ENCODE measurements around the gene FAM193A. TPM values are rescaled to one million over a fixed set of nuclear protein-coding genes. Genes with fewer than 3 reads are reported as not detected.
"Not testable (repeated sequence)": the region's sequence is repeated elsewhere in the genome, so short reads cannot be mapped to it uniquely, and the experiment has no call there.

FAM193A gene
- total and polyA plus RNA-seq, 2 donors (not counting 1 experiment from before 2014, with no cell fraction given), result 16.0 to 62.7 TPM

DNA sequence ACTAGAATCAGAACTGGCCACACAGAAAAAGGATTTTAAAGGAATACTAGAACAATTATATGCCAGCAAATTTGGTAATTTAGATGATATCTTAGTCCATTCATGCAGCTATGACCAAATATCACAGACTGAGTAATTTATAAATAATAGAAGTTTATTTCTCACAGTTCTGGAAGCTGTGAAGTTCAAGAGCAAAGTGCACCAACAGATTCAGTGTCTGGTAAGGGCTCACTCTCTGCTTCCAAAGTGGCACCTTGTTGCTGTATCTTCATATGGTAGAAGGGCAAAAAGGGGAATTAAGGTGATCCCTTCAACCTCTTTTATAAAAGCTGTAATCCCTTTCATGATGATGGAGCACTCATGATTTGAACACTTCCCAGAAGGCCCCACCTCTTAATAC is 199.4 kb downstream of the FAM193A start:
- H3K4me3 ChIP-seq (ENCODE audit: control extremely low read depth in 1 of 5, extremely low read depth in 1 of 5, insufficient read depth in 1 of 5, low read depth in 2 of 5, low read length in 4 of 5), result no peak overlapping the region
- peaks cover 1 to 28% of the 10 kb centered on the region in 2 experiments for H3K36me3 ChIP-seq (replicated peaks in 1 of 2; ENCODE audit: control extremely low read depth in 1 of 2, control insufficient read depth in 1 of 2, extremely low read depth in 1 of 2, insufficient read depth in 2 of 2, low read length in 1 of 2)
- intact Hi-C loops (cut with micrococcal nuclease), result no loop called here
- peaks cover 8% of the 10 kb centered on the region for H3K4me1 Mint-ChIP-seq
- DNase-seq, result no peak
- TF ChIP-seq, protein P1, sequence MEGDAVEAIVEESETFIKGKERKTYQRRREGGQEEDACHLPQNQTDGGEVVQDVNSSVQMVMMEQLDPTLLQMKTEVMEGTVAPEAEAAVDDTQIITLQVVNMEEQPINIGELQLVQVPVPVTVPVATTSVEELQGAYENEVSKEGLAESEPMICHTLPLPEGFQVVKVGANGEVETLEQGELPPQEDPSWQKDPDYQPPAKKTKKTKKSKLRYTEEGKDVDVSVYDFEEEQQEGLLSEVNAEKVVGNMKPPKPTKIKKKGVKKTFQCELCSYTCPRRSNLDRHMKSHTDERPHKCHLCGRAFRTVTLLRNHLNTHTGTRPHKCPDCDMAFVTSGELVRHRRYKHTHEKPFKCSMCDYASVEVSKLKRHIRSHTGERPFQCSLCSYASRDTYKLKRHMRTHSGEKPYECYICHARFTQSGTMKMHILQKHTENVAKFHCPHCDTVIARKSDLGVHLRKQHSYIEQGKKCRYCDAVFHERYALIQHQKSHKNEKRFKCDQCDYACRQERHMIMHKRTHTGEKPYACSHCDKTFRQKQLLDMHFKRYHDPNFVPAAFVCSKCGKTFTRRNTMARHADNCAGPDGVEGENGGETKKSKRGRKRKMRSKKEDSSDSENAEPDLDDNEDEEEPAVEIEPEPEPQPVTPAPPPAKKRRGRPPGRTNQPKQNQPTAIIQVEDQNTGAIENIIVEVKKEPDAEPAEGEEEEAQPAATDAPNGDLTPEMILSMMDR (IDR thresholded peaks at IDR 0.05), result no peak
- no peak for TF ChIP-seq EZH2 (IDR thresholded peaks at IDR 0.05; ENCODE audit: borderline replicate concordance, insufficient read depth, low read depth, low read length, poor library complexity, severe bottlenecking)
- H3K27me3 ChIP-seq (replicated peaks in 1 of 4; ENCODE audit: control extremely low read depth in 1 of 4, control insufficient read depth in 3 of 4, insufficient read depth in 4 of 4, low read length in 3 of 4), result no peaks in the 10 kb centered on the region
- peaks cover 5 to 6% of the 10 kb centered on the region in 2 donors for H3K4me1 ChIP-seq (ENCODE audit: control insufficient read depth in 2 of 2, insufficient read depth in 2 of 2, low read length in 2 of 2)
- H3K27ac ChIP-seq (ENCODE audit: low read length in 2 of 2), result no peak overlapping the region
- CTCF ChIA-PET, result no interaction called here
- H2AFZ ChIP-seq (ENCODE audit: insufficient read depth, low read depth, low read length, poor library complexity, severe bottlenecking), result no peak overlapping the region
- no peak overlapping the region for H3K4me3 Mint-ChIP-seq
- no peaks in the 10 kb centered on the region for H4K20me1 ChIP-seq (ENCODE audit: control insufficient read depth, insufficient read depth, low read length, poor library complexity, severe bottlenecking)
- H3K4me2 ChIP-seq (replicated peaks; ENCODE audit: low read depth, low read length, poor library complexity, severe bottlenecking), result no peak overlapping the region
- POLR2A ChIA-PET, result no interaction called here
- peaks cover 2% of the 10 kb centered on the region for H3K9me3 Mint-ChIP-seq (ENCODE audit: insufficient read depth)
- no peak overlapping the region for H3K27ac Mint-ChIP-seq
- no peaks in the 10 kb centered on the region for H3K27me3 Mint-ChIP-seq
- no peaks in the 10 kb centered on the region for H3K79me2 ChIP-seq (ENCODE audit: control insufficient read depth, insufficient read depth, low read length)
- H3K9me3 ChIP-seq (ENCODE audit: control extremely low read depth in 1 of 3, control insufficient read depth in 2 of 3, insufficient read depth in 1 of 3, low read length in 2 of 3), result peaks cover 2 to 13% (median 4%) of the 10 kb centered on the region in 3 donors
- H3K9ac ChIP-seq (ENCODE audit: low read length), result no peak overlapping the region
- no peak for ATAC-seq (ENCODE audit: low read depth)

DNA sequence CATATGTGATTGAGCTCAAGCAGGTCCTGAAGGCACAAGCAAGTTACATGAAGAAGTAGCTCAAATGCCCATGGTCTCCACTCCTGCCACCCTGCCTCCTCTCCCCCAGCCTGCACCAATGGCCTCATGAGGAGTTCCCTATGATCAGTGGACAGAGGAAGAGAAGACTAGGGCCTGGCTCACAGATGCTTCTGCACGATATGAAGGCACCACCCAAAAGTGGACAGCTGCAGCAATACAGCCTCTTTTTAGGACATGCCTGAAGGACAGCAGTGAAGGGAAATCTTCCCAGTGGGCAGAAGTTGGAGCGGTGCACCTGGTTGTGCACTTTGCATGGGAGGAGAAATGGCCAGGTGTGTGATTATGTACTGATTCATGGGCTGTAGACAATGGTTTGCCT is 201.8 kb downstream of the FAM193A start:
- H3K4me1 Mint-ChIP-seq; H3K27me3 Mint-ChIP-seq; H3K27me3 ChIP-seq (replicated peaks in 1 of 4; ENCODE audit: control extremely low read depth in 1 of 4, control insufficient read depth in 3 of 4, insufficient read depth in 4 of 4, low read length in 3 of 4); POLR2A ChIA-PET; H3K9ac ChIP-seq (ENCODE audit: low read length); DNase-seq; H2AFZ ChIP-seq (ENCODE audit: insufficient read depth, low read depth, low read length, poor library complexity, severe bottlenecking); CTCF ChIA-PET; H3K27ac ChIP-seq (ENCODE audit: low read length in 2 of 2); H3K4me3 ChIP-seq (ENCODE audit: control extremely low read depth in 1 of 5, extremely low read depth in 1 of 5, insufficient read depth in 1 of 5, low read depth in 2 of 5, low read length in 4 of 5); H3K79me2 ChIP-seq (ENCODE audit: control insufficient read depth, insufficient read depth, low read length); H3K4me2 ChIP-seq (replicated peaks; ENCODE audit: low read depth, low read length, poor library complexity, severe bottlenecking); H3K4me3 Mint-ChIP-seq; ATAC-seq (ENCODE audit: low read depth); intact Hi-C loops (cut with micrococcal nuclease); H3K4me1 ChIP-seq (ENCODE audit: control insufficient read depth in 2 of 2, insufficient read depth in 2 of 2, low read length in 2 of 2); H4K20me1 ChIP-seq (ENCODE audit: control insufficient read depth, insufficient read depth, low read length, poor library complexity, severe bottlenecking); H3K9me3 Mint-ChIP-seq (ENCODE audit: insufficient read depth): not testable (repeated sequence)
- WGBS (ENCODE audit: insufficient coverage), result 100% methylated on average over 2 of the region's 2 CpGs
- peaks cover 2 to 13% (median 4%) of the 10 kb centered on the region in 3 donors for H3K9me3 ChIP-seq (ENCODE audit: control extremely low read depth in 1 of 3, control insufficient read depth in 2 of 3, insufficient read depth in 1 of 3, low read length in 2 of 3)
- H3K36me3 ChIP-seq (replicated peaks in 1 of 2; ENCODE audit: control extremely low read depth in 1 of 2, control insufficient read depth in 1 of 2, extremely low read depth in 1 of 2, insufficient read depth in 2 of 2, low read length in 1 of 2), result peaks cover 1 to 25% of the 10 kb centered on the region in 2 experiments
- peak overlapping the region; percentile 8 for H3K27ac Mint-ChIP-seq

Data from B cell (primary cell).